Neuronal stem cell (in vitro differentiated cells): ENCODE data around the gene INSR.

ENCODE experiments used
- DNase-seq: peaks from one replicate; pipeline ENCODE4 v3.0.0-alpha.2; 2013; ENCODE audit warnings: low spot score
- H2AFZ ChIP-seq: one replicate; pipeline ENCODE4 v1.6.1; 2013; ENCODE audit warnings: mild to moderate bottlenecking, low read length, inconsistent platforms
- H2AK5ac ChIP-seq: 2 replicates; pipeline ENCODE4 v1.6.1; 2013; ENCODE audit warnings: low read depth, mild to moderate bottlenecking, inconsistent platforms, low read length, moderate library complexity, mixed read lengths
- H2BK120ac ChIP-seq: 2 replicates; pipeline ENCODE4 v1.6.1; 2013; ENCODE audit warnings: low read depth, mild to moderate bottlenecking, inconsistent platforms, low read length, moderate library complexity, mixed read lengths
- H2BK12ac ChIP-seq: one replicate; pipeline ENCODE4 v1.6.1; 2013; ENCODE audit warnings: low read length, inconsistent platforms
- H2BK15ac ChIP-seq: 2 replicates; pipeline ENCODE4 v1.6.1; 2013; ENCODE audit warnings: mild to moderate bottlenecking, low read length, inconsistent platforms, mixed read lengths
- H2BK5ac ChIP-seq: one replicate; pipeline ENCODE4 v1.6.1; 2013; ENCODE audit warnings: inconsistent platforms, mild to moderate bottlenecking, low read length, moderate library complexity
- H3K14ac ChIP-seq: one replicate; pipeline ENCODE4 v1.6.1; 2013; ENCODE audit warnings: low read length, inconsistent platforms
- H3K18ac ChIP-seq: 2 replicates; pipeline ENCODE4 v1.6.1; 2013; ENCODE audit warnings: low read length, inconsistent platforms
- H3K23ac ChIP-seq: 2 replicates; pipeline ENCODE4 v1.6.1; 2013; ENCODE audit warnings: low read depth, mild to moderate bottlenecking, mixed read lengths, low read length, inconsistent platforms; ENCODE audit not compliant: poor library complexity
- H3K27ac ChIP-seq: replicated peaks from 3 replicates; pipeline ENCODE4 v1.5.1; 2013; ENCODE audit warnings: low read length, inconsistent platforms
- H3K27me3 ChIP-seq, 3 experiments: 2 replicates each; pipeline ENCODE4 v1.6.1; 2013; ENCODE audit warnings: low read length in 3 of 3, mild to moderate bottlenecking in 2 of 3, inconsistent platforms in 1 of 3, low read depth in 1 of 3, mixed read lengths in 1 of 3, moderate library complexity in 1 of 3; ENCODE audit not compliant: control insufficient read depth in 3 of 3, insufficient read depth in 3 of 3
- H3K36me3 ChIP-seq, 2 donors: replicated peaks in 1 of 2; 2 replicates each; pipeline ENCODE4 v1.6.1; 2013; ENCODE audit warnings: low read length in 2 of 2; ENCODE audit not compliant: control insufficient read depth in 2 of 2, insufficient read depth in 2 of 2
- H3K4ac ChIP-seq: 2 replicates; pipeline ENCODE4 v1.6.1; 2013; ENCODE audit warnings: inconsistent platforms, mild to moderate bottlenecking, low read length, moderate library complexity
- H3K4me1 ChIP-seq, 2 donors: 1 replicate in 1 of 2; 2 replicates in 1 of 2; pipeline ENCODE4 v1.6.1; 2013; ENCODE audit warnings: low read length in 2 of 2, low read depth in 1 of 2; ENCODE audit not compliant: control insufficient read depth in 2 of 2, insufficient read depth in 1 of 2
- H3K4me2 ChIP-seq: one replicate; pipeline ENCODE4 v1.6.1; 2013; ENCODE audit warnings: mild to moderate bottlenecking, low read length, inconsistent platforms; ENCODE audit not compliant: insufficient read depth, poor library complexity, severe bottlenecking
- H3K4me3 ChIP-seq, 2 donors: 2 replicates each; pipeline ENCODE4 v1.5.1; 2013; ENCODE audit warnings: low read length in 2 of 2, mild to moderate bottlenecking in 2 of 2, inconsistent platforms in 1 of 2, moderate library complexity in 1 of 2
- H3K79me1 ChIP-seq: one replicate; pipeline ENCODE4 v1.6.1; 2013; ENCODE audit warnings: low read depth, mild to moderate bottlenecking, inconsistent platforms, low read length, moderate library complexity
- H3K9ac ChIP-seq: one replicate; pipeline ENCODE4 v1.6.1; 2013; ENCODE audit warnings: mild to moderate bottlenecking, low read depth, low read length, inconsistent platforms; ENCODE audit not compliant: poor library complexity
- H3K9me3 ChIP-seq, 2 donors: replicated peaks in 1 of 2; 2 replicates each; pipeline versions ENCODE3 to v1.6.1; 2013; ENCODE audit warnings: low read length in 2 of 2, mild to moderate bottlenecking in 2 of 2, inconsistent platforms in 1 of 2, low read depth in 1 of 2, mixed read lengths in 1 of 2, moderate library complexity in 1 of 2; ENCODE audit not compliant: control insufficient read depth in 2 of 2, insufficient read depth in 1 of 2
- H4K8ac ChIP-seq: one replicate; pipeline ENCODE4 v1.6.1; 2013; ENCODE audit warnings: low read depth, mild to moderate bottlenecking, inconsistent platforms, low read length, moderate library complexity
- H4K91ac ChIP-seq: one replicate; pipeline ENCODE4 v1.6.1; 2013; ENCODE audit warnings: low read length, low read depth, mild to moderate bottlenecking, inconsistent platforms; ENCODE audit not compliant: poor library complexity
- WGBS, 2 donors: extraction: QIAGEN DNeasy Blood & Tissue Kit; methylation state at CpG; one replicate each; pipeline ENCODE4 v1.1.7; 2013; ENCODE audit warnings: missing lambda C conversion rate in 2 of 2, mixed read lengths in 1 of 2; ENCODE audit not compliant: insufficient read length in 2 of 2, insufficient replicate concordance in 1 of 2; ENCODE audit errors: extremely low coverage in 2 of 2; 5-methylcytosine and 5-hydroxymethylcytosine counted together

The INSR gene

GRCh38 chr19:7292352-7292949 lies 1.8 kb downstream of the INSR start:
- Histone ChIP-seq H3K79me1 (peaks cover 5% of the 10 kb centered on the region), H3K18ac (no peak overlapping the region), H3K14ac (no peak overlapping the region), H4K8ac (no peak overlapping the region), H3K9me3 (no peaks in the 10 kb centered on the region), H3K4ac (no peak overlapping the region), H2AK5ac (no peak overlapping the region), H3K4me1 (peaks cover 1 to 2% of the 10 kb centered on the region in 2 donors), H4K91ac (no peak overlapping the region), H3K4me2 (no peak overlapping the region), H2BK120ac (no peak overlapping the region), H3K27me3 (peaks cover 0 to 8% (median 0%) of the 10 kb centered on the region in 3 experiments), H2BK15ac (no peak overlapping the region), H2BK5ac (no peak overlapping the region), H3K23ac (no peak overlapping the region), H3K9ac (no peak overlapping the region), H3K27ac (no peak overlapping the region), H2BK12ac (no peak overlapping the region), H2AFZ (no peak overlapping the region), H3K4me3 (peak overlapping the region in 1 of 2 donors; percentile 63), H3K36me3 (no peaks in the 10 kb centered on the region)
- no peak for DNase-seq
- WGBS, 2 donors, result no CpG with 5 or more reads among the region's 12 CpGs

GRCh38 chr19:7288977-7289376 lies 5.2 kb downstream of the INSR start:
- Histone ChIP-seq H2BK5ac (no peak overlapping the region), H3K9me3 (no peaks in the 10 kb centered on the region), H2AK5ac (no peak overlapping the region), H3K18ac (no peak overlapping the region), H3K4ac (no peak overlapping the region), H3K27me3 (peaks cover 0 to 8% (median 0%) of the 10 kb centered on the region in 3 experiments), H3K79me1 (peaks cover 6% of the 10 kb centered on the region), H4K8ac (no peak overlapping the region), H3K14ac (no peak overlapping the region), H3K4me1 (peaks cover 0 to 2% of the 10 kb centered on the region in 2 donors), H2BK12ac (no peak overlapping the region), H4K91ac (no peak overlapping the region), H3K4me2 (no peak overlapping the region), H2AFZ (no peak overlapping the region), H3K36me3 (no peaks in the 10 kb centered on the region), H2BK120ac (no peak overlapping the region), H3K9ac (no peak overlapping the region), H3K27ac (no peak overlapping the region), H3K4me3 (no peak overlapping the region), H2BK15ac (no peak overlapping the region), H3K23ac (no peak overlapping the region)
- DNase-seq, result no peak
- WGBS, 2 donors, result no CpG with 5 or more reads among the region's 6 CpGs

DNA sequence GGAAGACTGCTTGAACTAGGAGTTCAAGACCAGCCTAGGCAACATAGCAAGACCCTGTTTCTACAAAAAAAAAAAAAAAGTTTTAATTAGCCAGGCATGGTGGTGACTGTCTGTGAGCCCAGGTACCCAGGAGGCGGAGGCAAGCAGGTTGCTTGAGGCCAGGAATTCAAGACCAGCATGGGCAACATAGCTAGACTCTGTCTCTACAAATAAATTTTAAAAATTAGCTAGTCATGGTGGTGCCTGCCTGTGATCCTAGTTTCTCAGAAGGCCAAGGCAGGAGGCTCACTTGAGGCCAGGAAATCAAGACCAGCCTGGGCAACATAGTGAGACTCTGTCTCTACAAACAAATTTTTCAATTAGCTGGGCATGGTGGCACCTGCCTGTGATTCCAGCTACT lies 6.1 kb downstream of the INSR start:
- no peak overlapping the region for H2AK5ac ChIP-seq
- no peak overlapping the region for H4K8ac ChIP-seq
- no peak for DNase-seq
- H3K36me3 ChIP-seq, result no peaks in the 10 kb centered on the region
- no peak overlapping the region for H2BK15ac ChIP-seq
- WGBS, 2 donors, result no CpG with 5 or more reads among the region's 1 CpG
- no peak overlapping the region for H3K27ac ChIP-seq
- H3K4me2 ChIP-seq, result no peak overlapping the region
- no peak overlapping the region for H2BK120ac ChIP-seq
- H3K4me1 ChIP-seq, result peaks cover 0 to 2% of the 10 kb centered on the region in 2 donors
- H2BK5ac ChIP-seq, result no peak overlapping the region
- H3K4ac ChIP-seq, result no peak overlapping the region
- peaks cover 5% of the 10 kb centered on the region for H3K79me1 ChIP-seq
- H4K91ac ChIP-seq, result no peak overlapping the region
- no peak overlapping the region for H3K14ac ChIP-seq
- H2BK12ac ChIP-seq, result no peak overlapping the region
- no peak overlapping the region for H3K9ac ChIP-seq
- no peak overlapping the region for H3K4me3 ChIP-seq
- no peak overlapping the region for H3K23ac ChIP-seq
- H3K9me3 ChIP-seq, result no peaks in the 10 kb centered on the region
- H3K27me3 ChIP-seq, result peaks cover 0 to 4% (median 0%) of the 10 kb centered on the region in 3 experiments
- H2AFZ ChIP-seq, result no peak overlapping the region
- H3K18ac ChIP-seq, result no peak overlapping the region

DNA sequence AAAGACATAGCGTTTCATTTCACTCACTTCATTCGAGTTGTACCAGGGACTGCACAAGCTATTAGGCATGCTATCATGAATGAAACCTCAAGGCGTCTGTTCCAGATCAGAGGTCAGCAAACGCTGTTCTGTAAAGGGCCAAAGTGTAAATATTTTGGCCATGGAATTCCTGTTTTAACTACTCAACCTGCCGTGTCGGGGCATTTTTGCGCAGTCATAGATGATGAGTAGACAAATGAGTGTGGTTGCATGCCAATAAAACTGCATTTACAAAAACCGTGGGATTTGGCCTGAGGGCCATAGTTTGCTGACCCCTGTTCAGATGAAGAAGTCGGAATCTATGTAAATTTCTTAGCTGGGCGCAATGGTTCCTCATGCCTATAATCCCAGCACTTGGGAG lies 6.5 kb downstream of the INSR start:
- DNase-seq, result no peak
- no peaks in the 10 kb centered on the region for H3K27me3 ChIP-seq
- no peak overlapping the region for H2BK15ac ChIP-seq
- H3K23ac ChIP-seq, result no peak overlapping the region
- H2BK120ac ChIP-seq, result no peak overlapping the region
- no peak overlapping the region for H3K14ac ChIP-seq
- H3K27ac ChIP-seq, result no peak overlapping the region
- H4K8ac ChIP-seq, result no peak overlapping the region
- peaks cover 3% of the 10 kb centered on the region for H3K79me1 ChIP-seq
- WGBS, 2 donors, result no CpG with 5 or more reads among the region's 10 CpGs
- no peak overlapping the region for H2BK12ac ChIP-seq
- no peak overlapping the region for H2AK5ac ChIP-seq
- H3K9ac ChIP-seq, result no peak overlapping the region
- no peak overlapping the region for H2BK5ac ChIP-seq
- H3K9me3 ChIP-seq, result no peaks in the 10 kb centered on the region
- H3K36me3 ChIP-seq, result no peaks in the 10 kb centered on the region
- no peak overlapping the region for H4K91ac ChIP-seq
- peaks cover 0 to 1% of the 10 kb centered on the region in 2 donors for H3K4me1 ChIP-seq
- no peak overlapping the region for H3K4ac ChIP-seq
- H2AFZ ChIP-seq, result no peak overlapping the region
- no peak overlapping the region for H3K4me3 ChIP-seq
- H3K18ac ChIP-seq, result no peak overlapping the region
- no peak overlapping the region for H3K4me2 ChIP-seq
